Muscle of leg (tissue), 11 donors: ENCODE data around the gene RFESD. TPM values are rescaled to one million over a fixed set of nuclear protein-coding genes. Genes with fewer than 3 reads are reported as not detected.
"Not testable (repeated sequence)": the region's sequence is repeated elsewhere in the genome, so short reads cannot be mapped to it uniquely, and the experiment has no call there.

Experiments
- DNase-seq: peaks from one replicate; pipeline ENCODE4 v3.0.0; 2013
- H3K27ac ChIP-seq: one replicate; pipeline ENCODE4 v1.5.1; 2013; ENCODE audit warnings: mild to moderate bottlenecking, low read length, control low read depth
- H3K27me3 ChIP-seq: one replicate; pipeline ENCODE4 v1.6.1; 2013; ENCODE audit warnings: low read length; ENCODE audit not compliant: control insufficient read depth, insufficient read depth
- H3K36me3 ChIP-seq: one replicate; pipeline ENCODE4 v1.6.1; 2013; ENCODE audit warnings: low read length; ENCODE audit not compliant: control insufficient read depth, insufficient read depth
- H3K4me1 ChIP-seq: one replicate; pipeline ENCODE4 v1.6.1; 2013; ENCODE audit warnings: low read length; ENCODE audit not compliant: control insufficient read depth, insufficient read depth
- H3K4me3 ChIP-seq: one replicate; pipeline ENCODE4 v1.5.1; 2013; ENCODE audit warnings: low read length, control low read depth
- H3K9me3 ChIP-seq: replicated peaks from 2 replicates; pipeline ENCODE4 v1.6.1; 2013; ENCODE audit warnings: low read depth, low read length; ENCODE audit not compliant: control insufficient read depth
- WGBS: methylation state at CpG from one replicate; pipeline ENCODE4 v1.1.5; 2013; ENCODE audit warnings: missing lambda C conversion rate; ENCODE audit not compliant: insufficient coverage; 5-methylcytosine and 5-hydroxymethylcytosine counted together
- polyA plus RNA-seq, 8 donors: library from polyadenylated mRNA; unstranded; fragments of 120-200 nt; gene quantifications; one replicate each; pipeline versions ENCODE4 v1.2.1 to v1.2.3, GENCODE V29; 2013; ENCODE audit warnings: inconsistent platforms in 1 of 8, low replicate concordance in 1 of 8; ENCODE audit not compliant: insufficient read length in 8 of 8, insufficient read depth in 1 of 8
- total RNA-seq: library from RNA; stranded (reverse); fragments of 120-200 nt; gene quantifications from one replicate; pipeline ENCODE4 v1.2.4, GENCODE V29; 2013

The RFESD gene
- total and polyA plus RNA-seq, 9 donors: 2.7 to 3.9 (median 3.0) TPM

DNA sequence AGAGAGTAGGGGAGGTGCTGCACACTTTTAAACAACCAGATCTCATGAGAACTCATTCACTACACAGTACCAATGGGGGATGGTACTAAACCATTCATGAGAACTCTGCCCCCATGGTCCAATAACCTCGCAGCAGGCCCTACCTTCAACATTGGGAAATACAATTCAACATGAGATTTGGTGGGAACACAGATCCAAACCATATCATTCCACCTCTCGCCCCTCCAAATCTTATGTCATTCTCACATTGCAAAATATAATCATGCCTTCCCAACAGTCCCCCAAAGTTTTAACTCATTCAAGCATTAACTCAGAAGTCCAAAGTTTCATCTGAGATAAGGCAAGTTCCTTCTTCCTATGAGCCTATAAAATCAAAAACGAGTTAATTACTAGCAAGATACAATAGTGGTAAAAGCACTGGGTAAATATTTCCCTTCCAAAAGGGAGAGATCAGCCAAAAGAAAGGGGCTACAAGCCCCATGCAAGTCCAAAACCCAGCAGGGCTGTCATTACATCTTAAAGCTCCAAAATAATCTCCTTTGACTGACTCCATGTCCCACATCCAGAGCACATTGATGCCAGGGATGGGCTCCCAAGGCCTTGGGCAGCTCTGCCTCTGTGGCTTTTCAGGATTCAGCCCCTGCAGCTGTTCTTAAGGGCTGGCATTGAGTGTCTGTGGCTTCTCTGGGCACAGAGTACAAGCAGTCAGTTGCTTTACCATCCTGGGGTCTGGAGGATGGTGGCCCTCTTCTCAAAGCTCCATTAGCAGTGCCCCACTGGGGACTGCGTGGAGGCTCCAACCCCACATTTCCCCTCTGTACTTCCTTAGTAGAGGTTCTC, 18.4 kb upstream of the RFESD start:
- no peaks in the 10 kb centered on the region for H3K9me3 ChIP-seq
- H3K4me1 ChIP-seq: no peaks in the 10 kb centered on the region
- H3K4me3 ChIP-seq: no peak overlapping the region
- no peak overlapping the region for H3K27ac ChIP-seq
- 87% methylated on average over 3 of the region's 4 CpGs for WGBS
- no peak for DNase-seq
- no peaks in the 10 kb centered on the region for H3K27me3 ChIP-seq
- H3K36me3 ChIP-seq: no peaks in the 10 kb centered on the region

DNA sequence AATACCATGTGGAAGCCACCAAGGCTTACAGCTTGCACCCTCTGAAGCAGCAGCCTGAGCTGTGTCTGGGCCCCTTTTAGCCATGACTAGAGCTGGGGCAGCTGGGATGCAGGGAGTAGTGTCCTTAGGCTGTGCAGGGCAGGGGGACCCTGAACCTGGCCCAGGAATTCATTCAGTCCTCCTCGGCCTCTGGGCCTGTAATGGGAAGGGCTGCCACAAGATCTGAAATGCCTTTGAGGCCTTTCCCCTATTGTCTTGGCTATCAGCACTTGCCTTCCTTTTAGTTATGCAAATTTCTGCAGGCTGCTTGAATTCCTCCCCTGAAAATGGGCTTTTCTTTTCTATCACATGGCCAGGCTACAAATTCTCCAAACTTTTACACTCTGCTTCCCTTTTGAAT, 17.6 kb upstream of the RFESD start:
- no peak for DNase-seq
- H3K27me3 ChIP-seq: no peaks in the 10 kb centered on the region
- no peaks in the 10 kb centered on the region for H3K9me3 ChIP-seq
- H3K36me3 ChIP-seq: no peaks in the 10 kb centered on the region
- H3K4me1 ChIP-seq: no peaks in the 10 kb centered on the region
- WGBS: 71% methylated on average over 1 of the region's 1 CpG
- H3K27ac ChIP-seq: no peak overlapping the region
- H3K4me3 ChIP-seq: no peak overlapping the region

GRCh38 chr5:95630394-95630917, 16.1 kb upstream of the RFESD start:
- no peak overlapping the region for H3K4me3 ChIP-seq
- no peaks in the 10 kb centered on the region for H3K4me1 ChIP-seq
- WGBS: 80% methylated on average over 2 of the region's 5 CpGs
- no peak for DNase-seq
- no peaks in the 10 kb centered on the region for H3K9me3 ChIP-seq
- no peaks in the 10 kb centered on the region for H3K36me3 ChIP-seq
- no peak overlapping the region for H3K27ac ChIP-seq
- no peaks in the 10 kb centered on the region for H3K27me3 ChIP-seq

GRCh38 chr5:95631255-95631958, 15.2 kb upstream of the RFESD start:
- Histone ChIP-seq H3K4me1 (no peaks in the 10 kb centered on the region), H3K27ac (no peak overlapping the region), H3K36me3 (no peaks in the 10 kb centered on the region), H3K4me3 (no peak overlapping the region), H3K27me3 (no peaks in the 10 kb centered on the region), H3K9me3 (no peaks in the 10 kb centered on the region)
- DNase-seq: no peak
- WGBS: no CpG with 5 or more reads among the region's 2 CpGs

- no peak overlapping the region for H3K27ac ChIP-seq
- DNase-seq: no peak
- no peak overlapping the region for H3K4me3 ChIP-seq
- no peaks in the 10 kb centered on the region for H3K36me3 ChIP-seq
- no peaks in the 10 kb centered on the region for H3K9me3 ChIP-seq
- H3K27me3 ChIP-seq: no peaks in the 10 kb centered on the region
- no peaks in the 10 kb centered on the region for H3K4me1 ChIP-seq
- WGBS: 55% methylated on average over 1 of the region's 4 CpGs
Observed at GRCh38 chr5:95631991-95632675, 14.4 kb upstream of the RFESD start.

DNA sequence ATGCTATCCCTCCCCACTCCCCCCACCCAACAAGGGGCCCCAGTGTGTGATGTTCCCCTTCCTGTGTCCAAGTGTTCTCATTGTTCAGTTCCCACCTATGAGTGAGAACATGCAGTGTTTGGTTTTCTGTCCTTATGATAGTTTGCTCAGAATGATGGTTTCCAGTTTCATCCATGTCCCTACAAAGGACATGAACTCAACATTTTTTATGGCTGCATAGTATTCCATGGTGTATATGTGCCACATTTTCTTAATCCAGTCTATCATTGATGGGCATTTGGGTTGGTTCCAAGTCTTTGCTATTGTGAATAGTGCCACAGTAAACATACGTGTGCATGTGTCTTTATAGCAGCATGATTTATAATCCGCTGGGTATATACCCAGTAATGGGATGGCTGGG, 13.6 kb upstream of the RFESD start:
- H3K4me1 ChIP-seq, H3K27ac ChIP-seq, H3K9me3 ChIP-seq, DNase-seq, H3K36me3 ChIP-seq, H3K4me3 ChIP-seq, H3K27me3 ChIP-seq: not testable (repeated sequence)
- WGBS: no CpG with 5 or more reads among the region's 2 CpGs

- no peaks in the 10 kb centered on the region for H3K9me3 ChIP-seq
- H3K4me3 ChIP-seq: no peak overlapping the region
- no peaks in the 10 kb centered on the region for H3K4me1 ChIP-seq
- H3K27me3 ChIP-seq: no peaks in the 10 kb centered on the region
- no CpG with 5 or more reads among the region's 3 CpGs for WGBS
- no peak for DNase-seq
- H3K27ac ChIP-seq: no peak overlapping the region
- H3K36me3 ChIP-seq: no peaks in the 10 kb centered on the region
Observed at GRCh38 chr5:95633671-95634070, 12.9 kb upstream of the RFESD start.

- Histone ChIP-seq H3K9me3 (no peaks in the 10 kb centered on the region), H3K27ac (no peak overlapping the region), H3K36me3 (no peaks in the 10 kb centered on the region), H3K27me3 (no peaks in the 10 kb centered on the region), H3K4me1 (no peaks in the 10 kb centered on the region), H3K4me3 (no peak overlapping the region)
- no peak for DNase-seq
- WGBS: 83% methylated on average over 1 of the region's 3 CpGs
Observed at GRCh38 chr5:95634081-95634480, 12.5 kb upstream of the RFESD start.

GRCh38 chr5:95638632-95639031, 7.9 kb upstream of the RFESD start:
- no peak overlapping the region for H3K27ac ChIP-seq
- H3K27me3 ChIP-seq: no peaks in the 10 kb centered on the region
- H3K4me3 ChIP-seq: no peak overlapping the region
- no peaks in the 10 kb centered on the region for H3K4me1 ChIP-seq
- no peaks in the 10 kb centered on the region for H3K9me3 ChIP-seq
- no peaks in the 10 kb centered on the region for H3K36me3 ChIP-seq
- 70% methylated on average over 3 of the region's 3 CpGs for WGBS
- DNase-seq: no peak

DNA sequence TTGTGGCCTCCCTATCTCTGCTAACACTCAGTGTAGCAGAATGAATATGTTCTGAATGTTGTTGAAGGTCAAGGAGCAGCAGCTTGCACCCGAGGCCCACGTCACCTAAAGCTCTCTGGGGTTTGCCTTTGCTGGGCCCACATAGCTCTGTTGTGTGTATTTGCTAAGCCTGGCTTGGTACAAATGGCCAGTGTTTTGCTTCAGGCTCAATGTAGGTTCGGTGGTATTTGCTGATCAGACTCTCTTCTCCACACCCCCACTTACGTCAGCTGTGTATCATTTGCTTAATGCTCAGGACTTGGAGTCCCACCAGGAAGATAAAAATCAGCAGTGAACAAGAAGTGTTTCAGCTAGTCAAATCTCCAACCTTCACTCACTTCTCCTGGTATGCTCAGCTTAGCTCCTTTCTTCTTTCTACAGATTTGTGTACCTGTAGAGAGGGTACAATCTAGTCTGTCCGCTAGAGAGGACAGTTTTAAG, 4.8 kb upstream of the RFESD start:
- no peaks in the 10 kb centered on the region for H3K27me3 ChIP-seq
- H3K36me3 ChIP-seq: no peaks in the 10 kb centered on the region
- H3K4me1 ChIP-seq: no peaks in the 10 kb centered on the region
- DNase-seq: no peak
- no peaks in the 10 kb centered on the region for H3K9me3 ChIP-seq
- WGBS: 50% methylated on average over 1 of the region's 5 CpGs
- no peak overlapping the region for H3K27ac ChIP-seq
- no peak overlapping the region for H3K4me3 ChIP-seq
